BE2C (cell line): ENCODE data around the gene BCL2L14.
A peak's percentile ranks its signal among the peaks of the same experiment; 100 is the strongest.

Source experiments
- DNase-seq: peaks from one replicate; pipeline ENCODE4 v3.0.0-alpha.2; 2020
- H3K27me3 ChIP-seq: fragments of 250-450 bp; sonication (Bioruptor Pico); 2 replicates; pipeline ENCODE4 v1.5.1; 2020; ENCODE audit warnings: mild to moderate bottlenecking
- H3K36me3 ChIP-seq: fragments of 250-450 bp; sonication (Bioruptor Pico); 2 replicates; pipeline ENCODE4 v1.5.1; 2020; ENCODE audit warnings: mild to moderate bottlenecking
- H3K4me1 ChIP-seq: fragments of 250-450 bp; sonication (Bioruptor Pico); 2 replicates; pipeline ENCODE4 v1.5.1; 2020
- H3K4me3 ChIP-seq: 2 replicates; pipeline ENCODE4 v1.5.1; 2011; ENCODE audit warnings: low read depth, low read length
- H3K9me3 ChIP-seq: fragments of 250-450 bp; sonication (Bioruptor Pico); 2 replicates; pipeline ENCODE4 v1.5.1; 2020
- TF ChIP-seq, protein P1 (sequence below): IDR thresholded peaks from 2 replicates; pipeline ENCODE4 v1.5.1; 2012; ENCODE audit warnings: mild to moderate bottlenecking, low read depth, low read length

BCL2L14 gene

DNA sequence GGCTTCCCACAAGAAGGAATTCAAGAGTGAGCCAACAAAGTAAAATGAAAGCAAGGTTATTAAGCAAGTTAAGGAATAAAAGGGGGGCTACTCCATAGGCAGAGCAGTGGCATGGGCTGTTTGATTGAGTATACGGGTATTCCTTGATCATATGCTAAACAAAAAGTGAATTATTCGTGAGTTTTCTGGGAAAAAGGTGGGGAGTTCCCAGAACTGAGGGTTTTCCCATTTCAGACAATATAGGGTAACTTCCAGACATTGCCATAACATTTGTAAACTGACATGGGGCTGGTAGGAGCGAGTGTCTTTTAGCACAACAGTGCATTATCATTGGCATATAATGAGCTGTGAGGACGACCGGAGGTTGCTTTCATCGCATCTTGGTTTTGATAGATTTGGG, 2.0 kb upstream of the BCL2L14 start:
- Histone ChIP-seq H3K27me3 (no peaks in the 10 kb centered on the region), H3K36me3 (no peaks in the 10 kb centered on the region), H3K4me3 (no peak overlapping the region), H3K4me1 (no peaks in the 10 kb centered on the region), H3K9me3 (no peaks in the 10 kb centered on the region)
- DNase-seq: no peak
- TF ChIP-seq, protein P1, sequence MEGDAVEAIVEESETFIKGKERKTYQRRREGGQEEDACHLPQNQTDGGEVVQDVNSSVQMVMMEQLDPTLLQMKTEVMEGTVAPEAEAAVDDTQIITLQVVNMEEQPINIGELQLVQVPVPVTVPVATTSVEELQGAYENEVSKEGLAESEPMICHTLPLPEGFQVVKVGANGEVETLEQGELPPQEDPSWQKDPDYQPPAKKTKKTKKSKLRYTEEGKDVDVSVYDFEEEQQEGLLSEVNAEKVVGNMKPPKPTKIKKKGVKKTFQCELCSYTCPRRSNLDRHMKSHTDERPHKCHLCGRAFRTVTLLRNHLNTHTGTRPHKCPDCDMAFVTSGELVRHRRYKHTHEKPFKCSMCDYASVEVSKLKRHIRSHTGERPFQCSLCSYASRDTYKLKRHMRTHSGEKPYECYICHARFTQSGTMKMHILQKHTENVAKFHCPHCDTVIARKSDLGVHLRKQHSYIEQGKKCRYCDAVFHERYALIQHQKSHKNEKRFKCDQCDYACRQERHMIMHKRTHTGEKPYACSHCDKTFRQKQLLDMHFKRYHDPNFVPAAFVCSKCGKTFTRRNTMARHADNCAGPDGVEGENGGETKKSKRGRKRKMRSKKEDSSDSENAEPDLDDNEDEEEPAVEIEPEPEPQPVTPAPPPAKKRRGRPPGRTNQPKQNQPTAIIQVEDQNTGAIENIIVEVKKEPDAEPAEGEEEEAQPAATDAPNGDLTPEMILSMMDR: no peak

DNA sequence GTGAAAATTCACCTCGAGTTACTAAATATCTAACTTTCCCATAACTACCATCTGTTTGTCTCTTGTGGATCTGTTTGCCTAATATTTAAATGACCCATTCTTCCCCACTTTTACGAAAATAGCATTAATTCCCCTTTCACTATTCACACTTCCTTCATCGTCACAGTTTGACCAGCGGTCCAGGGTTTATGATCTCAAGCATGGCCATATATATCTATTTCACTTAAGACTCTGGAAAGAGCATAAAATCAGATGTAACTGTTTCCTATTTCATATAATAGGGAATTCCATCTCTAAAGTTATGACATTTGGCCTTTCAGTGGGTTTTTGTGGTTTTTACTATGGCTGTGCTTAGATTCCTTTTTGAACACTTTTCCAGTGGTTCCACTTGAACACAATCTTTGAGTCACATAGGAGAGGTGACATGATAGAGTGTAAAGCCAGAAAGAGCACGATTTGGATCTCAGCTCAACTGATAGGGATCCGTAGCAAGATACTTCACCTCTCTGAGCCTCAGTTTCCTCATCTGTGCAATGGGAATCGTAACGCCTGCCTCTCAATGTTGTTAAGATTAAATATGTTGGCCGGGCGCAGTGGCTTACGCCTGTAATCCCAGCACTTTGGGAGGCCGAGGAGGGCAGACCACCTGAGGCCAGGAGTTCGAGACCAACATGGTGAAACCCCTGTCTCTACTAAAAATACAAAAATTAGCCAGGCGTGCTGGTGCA, 754 bp upstream of the BCL2L14 start:
- TF ChIP-seq, protein P1: no peak
- Histone ChIP-seq H3K4me3 (no peak overlapping the region), H3K4me1 (no peaks in the 10 kb centered on the region), H3K27me3 (no peaks in the 10 kb centered on the region), H3K9me3 (no peaks in the 10 kb centered on the region), H3K36me3 (no peaks in the 10 kb centered on the region)
- DNase-seq: no peak

GRCh38 chr12:12072064-12072760, 1.5 kb downstream of the BCL2L14 start:
- Histone ChIP-seq H3K4me1 (no peaks in the 10 kb centered on the region), H3K36me3 (no peaks in the 10 kb centered on the region), H3K4me3 (no peak overlapping the region), H3K9me3 (no peaks in the 10 kb centered on the region), H3K27me3 (no peaks in the 10 kb centered on the region)
- TF ChIP-seq, protein P1: no peak
- DNase-seq: no peak

DNA sequence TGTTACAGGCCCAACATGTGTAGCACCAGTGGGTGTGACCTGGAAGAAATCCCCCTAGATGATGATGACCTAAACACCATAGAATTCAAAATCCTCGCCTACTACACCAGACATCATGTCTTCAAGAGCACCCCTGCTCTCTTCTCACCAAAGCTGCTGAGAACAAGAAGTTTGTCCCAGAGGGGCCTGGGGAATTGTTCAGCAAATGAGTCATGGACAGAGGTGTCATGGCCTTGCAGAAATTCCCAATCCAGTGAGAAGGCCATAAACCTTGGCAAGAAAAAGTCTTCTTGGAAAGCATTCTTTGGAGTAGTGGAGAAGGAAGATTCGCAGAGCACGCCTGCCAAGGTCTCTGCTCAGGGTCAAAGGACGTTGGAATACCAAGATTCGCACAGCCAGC, 8.6 kb downstream of the BCL2L14 start:
- H3K36me3 ChIP-seq: no peaks in the 10 kb centered on the region
- no peaks in the 10 kb centered on the region for H3K9me3 ChIP-seq
- no peaks in the 10 kb centered on the region for H3K27me3 ChIP-seq
- H3K4me3 ChIP-seq: no peak overlapping the region
- no peak for DNase-seq
- TF ChIP-seq, protein P1: no peak
- no peaks in the 10 kb centered on the region for H3K4me1 ChIP-seq

DNA sequence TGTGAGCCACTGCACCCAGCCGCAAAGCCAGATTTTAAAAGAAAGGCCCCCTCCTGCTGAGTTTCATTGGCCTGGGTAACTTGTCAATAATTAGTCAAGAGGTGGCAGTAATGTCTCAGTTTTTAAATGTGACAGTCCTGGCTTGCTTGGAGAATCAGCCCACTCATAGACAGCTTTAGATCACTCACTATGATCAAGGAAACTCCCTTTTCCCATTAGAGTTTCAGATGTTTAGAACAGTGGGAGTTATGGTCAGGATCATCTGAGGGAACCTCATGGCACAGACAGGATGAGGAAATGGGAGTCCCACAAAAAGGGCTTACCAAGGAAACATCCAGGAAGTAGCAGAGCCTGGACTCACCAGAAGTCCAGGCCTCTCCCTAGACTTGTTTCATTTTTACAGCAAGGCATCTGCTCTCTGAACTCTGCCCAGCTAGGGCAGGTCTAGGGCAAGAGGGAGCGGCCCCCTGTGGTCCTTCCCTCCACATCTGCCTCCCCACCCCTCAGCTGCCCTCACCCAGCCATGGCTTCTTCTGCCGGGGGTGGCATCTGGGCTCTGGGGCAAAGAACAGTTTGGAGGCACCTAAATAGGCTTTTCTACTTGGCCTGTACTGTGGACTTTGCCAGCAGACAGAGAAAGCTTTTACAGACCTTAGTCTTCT, 11.2 kb downstream of the BCL2L14 start:
- TF ChIP-seq, protein P1: peak; percentile 45

More for the DNA sequence above, 11.2 kb downstream of the BCL2L14 start:
- no peak overlapping the region for H3K4me3 ChIP-seq
- H3K4me1 ChIP-seq: no peaks in the 10 kb centered on the region
- H3K9me3 ChIP-seq: no peaks in the 10 kb centered on the region
- H3K36me3 ChIP-seq: no peaks in the 10 kb centered on the region
- DNase-seq: no peak
- H3K27me3 ChIP-seq: no peaks in the 10 kb centered on the region
